Measurements from ENCODE around the gene KLF13. TPM values are rescaled to one million over a fixed set of nuclear protein-coding genes. Genes with fewer than 3 reads are reported as not detected.

Gene KLF13
- total RNA-seq, 1 donor from 2014 or later, result 235 TPM

DNA sequence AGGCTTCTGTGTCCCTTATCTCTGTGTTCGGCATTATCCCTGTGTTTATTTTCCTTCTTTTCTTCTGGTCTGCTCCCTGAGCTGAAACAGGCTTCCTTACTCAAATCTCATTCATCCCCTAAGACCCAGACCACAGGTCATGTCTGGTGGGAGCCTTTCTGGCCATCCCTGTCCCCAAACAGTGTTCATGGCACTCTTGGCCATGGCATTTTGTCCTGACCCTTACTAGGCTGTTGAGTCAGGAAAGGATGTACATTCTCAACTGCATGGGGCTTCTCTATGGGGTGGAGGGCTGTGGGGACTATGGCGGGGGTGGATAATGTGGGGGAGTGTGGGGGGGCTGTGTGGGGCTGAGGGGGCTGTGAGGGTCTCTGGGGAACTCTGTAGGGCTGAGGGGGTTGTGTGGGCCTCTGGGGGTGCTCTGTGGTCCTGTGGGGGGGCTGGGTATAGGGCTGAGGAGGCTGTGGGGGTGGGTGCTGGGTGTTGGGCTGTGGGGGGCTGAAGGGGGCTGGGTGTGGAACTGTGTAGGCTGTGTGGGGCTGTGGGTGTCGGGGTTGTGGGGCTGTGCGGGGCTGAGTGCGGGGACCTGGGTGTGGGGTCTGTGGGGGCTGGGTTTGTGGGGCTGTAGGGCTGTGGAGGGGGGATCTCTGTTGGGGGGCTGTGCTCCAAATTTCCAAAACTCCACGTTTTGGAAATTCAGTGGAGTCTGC, 64.3 kb downstream of the KLF13 start:
- peak overlapping the region; percentile 96 to 97 for H3K27ac ChIP-seq
- peak overlapping the region; percentile 68 to 88 for H3K4me3 ChIP-seq
- DNase-seq (ENCODE audit: low spot score in 2 of 2), result no peak
- H3K9me3 ChIP-seq, result no peaks in the 10 kb centered on the region
- no peaks in the 10 kb centered on the region for H3K36me3 ChIP-seq
- intact Hi-C loops (cut with DNase I), result loop anchor here (5.0 to 10.0 kb wide), 3 partner anchors 154 to 1716 kb away; partner anchors contain the start of gene MTMR10
- TF ChIP-seq, protein P1, sequence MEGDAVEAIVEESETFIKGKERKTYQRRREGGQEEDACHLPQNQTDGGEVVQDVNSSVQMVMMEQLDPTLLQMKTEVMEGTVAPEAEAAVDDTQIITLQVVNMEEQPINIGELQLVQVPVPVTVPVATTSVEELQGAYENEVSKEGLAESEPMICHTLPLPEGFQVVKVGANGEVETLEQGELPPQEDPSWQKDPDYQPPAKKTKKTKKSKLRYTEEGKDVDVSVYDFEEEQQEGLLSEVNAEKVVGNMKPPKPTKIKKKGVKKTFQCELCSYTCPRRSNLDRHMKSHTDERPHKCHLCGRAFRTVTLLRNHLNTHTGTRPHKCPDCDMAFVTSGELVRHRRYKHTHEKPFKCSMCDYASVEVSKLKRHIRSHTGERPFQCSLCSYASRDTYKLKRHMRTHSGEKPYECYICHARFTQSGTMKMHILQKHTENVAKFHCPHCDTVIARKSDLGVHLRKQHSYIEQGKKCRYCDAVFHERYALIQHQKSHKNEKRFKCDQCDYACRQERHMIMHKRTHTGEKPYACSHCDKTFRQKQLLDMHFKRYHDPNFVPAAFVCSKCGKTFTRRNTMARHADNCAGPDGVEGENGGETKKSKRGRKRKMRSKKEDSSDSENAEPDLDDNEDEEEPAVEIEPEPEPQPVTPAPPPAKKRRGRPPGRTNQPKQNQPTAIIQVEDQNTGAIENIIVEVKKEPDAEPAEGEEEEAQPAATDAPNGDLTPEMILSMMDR (IDR thresholded peaks at IDR 0.05), result no peak
- H3K27me3 ChIP-seq, result no peaks in the 10 kb centered on the region
- H3K4me1 ChIP-seq, result peaks cover 2 to 16% of the 10 kb centered on the region in 2 donors

DNA sequence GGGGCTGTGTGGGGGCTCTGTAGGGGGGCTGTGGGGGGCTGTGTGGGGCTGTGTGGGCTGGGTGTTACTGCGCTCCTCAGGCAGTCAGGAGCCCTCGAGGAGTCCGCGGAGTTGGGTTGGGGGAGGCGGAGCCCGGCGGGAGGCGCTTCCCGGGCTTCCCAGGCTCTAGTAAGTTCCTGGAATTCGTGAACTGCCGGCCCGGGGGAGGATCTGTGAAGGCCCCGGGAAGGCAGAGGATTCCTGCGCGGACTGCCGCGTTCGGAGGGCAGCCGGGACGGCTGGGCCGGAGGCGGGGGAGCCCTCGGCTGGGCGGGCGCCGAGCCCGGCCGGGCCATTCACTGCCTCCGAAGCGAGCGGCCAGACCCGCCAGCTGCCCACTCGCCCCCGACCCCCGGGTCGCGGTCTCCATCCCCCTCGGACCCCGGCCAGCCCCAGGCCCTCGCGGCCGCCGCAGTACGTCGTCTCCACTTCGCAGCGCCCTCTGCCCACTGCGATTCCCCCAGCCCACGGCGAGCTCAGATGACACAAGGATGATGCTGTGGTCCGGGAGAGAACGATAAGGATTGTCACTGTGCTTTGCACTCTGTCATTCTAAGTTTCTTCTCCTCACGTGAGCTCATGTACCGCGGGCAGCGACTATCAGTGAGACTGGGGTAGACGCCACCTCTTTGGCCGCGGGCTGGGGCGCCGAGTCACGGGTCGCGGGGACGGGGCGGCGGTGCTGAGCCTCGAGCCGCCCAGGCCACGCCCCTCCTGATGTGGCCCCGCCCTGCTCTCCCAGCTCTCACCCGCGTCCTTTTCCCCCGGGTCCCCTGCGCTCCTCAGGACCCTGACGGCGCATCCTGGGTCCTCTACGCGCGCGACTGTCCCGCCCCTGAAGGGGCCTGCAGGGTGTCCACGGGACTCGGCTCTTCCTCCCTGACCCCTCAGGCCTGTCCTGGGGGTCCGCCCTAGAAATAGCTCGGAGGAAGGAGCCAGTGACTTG, 65.3 kb downstream of the KLF13 start:
- no peaks in the 10 kb centered on the region for H3K27me3 ChIP-seq
- intact Hi-C loops (cut with DNase I), result loop anchor here (1.0 to 10.0 kb wide), 6 partner anchors 25 to 1717 kb away; partner anchors contain the start of genes KLF13 and MTMR10
- H3K9me3 ChIP-seq, result no peaks in the 10 kb centered on the region
- peak overlapping the region; percentile 68 to 88 for H3K4me3 ChIP-seq
- peaks cover 2 to 20% of the 10 kb centered on the region in 2 donors for H3K4me1 ChIP-seq
- TF ChIP-seq, protein P1 (IDR thresholded peaks at IDR 0.05), result no peak
- peak; percentile 67 to 94 for DNase-seq (ENCODE audit: low spot score in 2 of 2)
- H3K36me3 ChIP-seq, result no peaks in the 10 kb centered on the region
- peak overlapping the region; percentile 96 to 97 for H3K27ac ChIP-seq

DNA sequence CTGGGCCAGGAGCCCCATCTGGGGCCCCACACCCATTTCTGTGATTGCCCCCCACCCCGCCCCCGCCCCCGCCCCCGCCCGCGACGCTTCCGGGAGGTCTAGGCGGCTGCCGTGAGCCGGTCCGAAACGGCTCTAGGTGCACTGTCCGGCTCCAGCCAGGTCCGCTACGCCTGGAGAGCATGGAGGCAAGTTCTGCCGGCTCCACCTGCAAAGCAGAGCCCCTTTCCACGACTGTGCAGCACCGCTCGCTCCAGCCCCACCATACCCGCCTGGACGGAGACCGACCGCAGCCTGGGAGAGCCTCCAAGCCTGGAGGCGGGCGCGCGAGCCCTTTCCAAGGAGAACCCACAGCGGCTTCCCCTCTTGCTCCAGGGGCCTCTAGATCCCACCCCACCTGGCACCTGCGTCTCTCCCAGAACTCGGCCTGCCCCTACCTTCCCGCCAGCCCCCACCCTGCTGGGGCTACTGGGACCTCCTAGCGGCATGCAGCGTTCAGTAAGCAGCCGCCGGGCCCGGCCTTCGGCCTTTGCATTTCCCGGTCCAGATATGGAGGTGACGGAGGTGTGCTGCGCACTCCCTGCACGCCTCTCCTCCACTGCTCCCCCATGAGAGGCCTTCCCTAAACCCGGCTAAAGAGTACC, 66.2 kb downstream of the KLF13 start:
- H3K9me3 ChIP-seq, result no peaks in the 10 kb centered on the region
- peak overlapping the region; percentile 68 to 88 for H3K4me3 ChIP-seq
- intact Hi-C loops (cut with DNase I), result loop anchor here (1.0 to 10.0 kb wide), 6 partner anchors 26 to 1718 kb away; partner anchors contain the start of genes KLF13 and MTMR10
- H3K36me3 ChIP-seq, result no peaks in the 10 kb centered on the region
- DNase-seq (ENCODE audit: low spot score in 2 of 2), result peak in 1 of 2 donors; percentile 65
- TF ChIP-seq, protein P1 (IDR thresholded peaks at IDR 0.05), result no peak
- H3K27me3 ChIP-seq, result no peaks in the 10 kb centered on the region
- H3K4me1 ChIP-seq, result peaks cover 2 to 26% of the 10 kb centered on the region in 2 donors
- peak overlapping the region; percentile 96 to 97 for H3K27ac ChIP-seq

DNA sequence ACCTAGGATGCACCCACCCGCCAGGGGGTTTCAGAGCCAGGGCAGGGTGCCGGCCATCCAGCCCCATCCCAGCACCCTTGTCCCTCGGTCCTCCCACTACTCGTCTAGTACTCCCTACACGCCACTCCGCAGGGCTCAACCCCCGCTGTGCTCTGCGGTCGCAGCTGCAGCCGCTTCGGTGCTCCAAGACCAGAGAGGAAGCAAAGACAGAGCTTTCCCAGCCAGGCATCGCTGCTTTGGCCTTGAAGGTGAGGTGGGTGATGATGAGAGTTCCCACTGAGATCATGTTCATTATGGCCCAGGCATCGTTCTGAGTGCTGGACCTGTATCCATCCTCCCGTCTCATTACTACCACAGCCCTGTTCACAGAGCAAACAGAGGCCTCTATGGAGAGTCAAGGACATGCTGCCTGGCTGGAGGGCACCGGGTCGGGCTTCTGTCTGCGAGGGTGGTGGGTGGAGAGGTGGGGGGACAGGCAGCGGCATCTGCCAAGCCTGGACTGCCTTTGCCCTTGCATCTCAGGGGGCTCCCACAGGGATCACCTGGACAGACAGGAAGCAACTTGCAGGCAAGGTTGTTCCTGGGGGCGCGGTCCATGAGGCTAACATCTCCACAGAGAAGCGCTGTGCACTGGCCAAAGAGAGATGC, 66.9 kb downstream of the KLF13 start:
- Histone ChIP-seq H3K27ac (peak overlapping the region; percentile 96 to 97), H3K9me3 (no peaks in the 10 kb centered on the region), H3K27me3 (no peaks in the 10 kb centered on the region), H3K36me3 (no peaks in the 10 kb centered on the region), H3K4me1 (peaks cover 0 to 21% of the 10 kb centered on the region in 2 donors), H3K4me3 (peak overlapping the region; percentile 68 to 88)
- TF ChIP-seq, protein P1 (IDR thresholded peaks at IDR 0.05), result no peak
- intact Hi-C loops (cut with DNase I), result loop anchor here (2.0 to 10.0 kb wide), 5 partner anchors 27 to 1719 kb away; partner anchors contain the start of gene MTMR10
- DNase-seq (ENCODE audit: low spot score in 2 of 2), result peak in 1 of 2 donors; percentile 60
